ENCODE measurements around the gene DPP10. TPM values are rescaled to one million over a fixed set of nuclear protein-coding genes. Genes with fewer than 3 reads are reported as not detected.

DPP10 gene
- total and polyA plus RNA-seq, 2 of the 13 experiments (the other 11 are each of a cell fraction or from before 2014, with no cell fraction given) = 0.95 to 1.7 TPM

DNA sequence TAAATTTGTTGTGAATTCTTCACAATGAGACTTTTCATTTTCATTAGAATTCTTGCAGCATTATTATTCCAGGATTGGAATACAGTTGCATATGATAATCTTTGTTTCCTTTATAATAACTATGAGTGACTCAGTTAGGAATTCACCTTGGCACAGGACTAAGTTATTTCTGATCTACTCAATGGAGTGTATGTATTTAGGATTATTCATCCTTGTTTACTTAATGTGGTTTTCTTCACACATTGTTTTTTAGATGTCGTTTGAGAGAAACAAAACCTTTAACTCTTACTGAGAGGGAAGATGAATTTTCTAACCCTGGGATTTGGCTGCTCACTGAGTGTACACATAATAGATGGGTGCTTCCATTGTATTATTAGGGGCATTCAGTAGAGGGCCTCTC is 970.1 kb downstream of the DPP10 start (continued):
- TF ChIP-seq, protein P1, sequence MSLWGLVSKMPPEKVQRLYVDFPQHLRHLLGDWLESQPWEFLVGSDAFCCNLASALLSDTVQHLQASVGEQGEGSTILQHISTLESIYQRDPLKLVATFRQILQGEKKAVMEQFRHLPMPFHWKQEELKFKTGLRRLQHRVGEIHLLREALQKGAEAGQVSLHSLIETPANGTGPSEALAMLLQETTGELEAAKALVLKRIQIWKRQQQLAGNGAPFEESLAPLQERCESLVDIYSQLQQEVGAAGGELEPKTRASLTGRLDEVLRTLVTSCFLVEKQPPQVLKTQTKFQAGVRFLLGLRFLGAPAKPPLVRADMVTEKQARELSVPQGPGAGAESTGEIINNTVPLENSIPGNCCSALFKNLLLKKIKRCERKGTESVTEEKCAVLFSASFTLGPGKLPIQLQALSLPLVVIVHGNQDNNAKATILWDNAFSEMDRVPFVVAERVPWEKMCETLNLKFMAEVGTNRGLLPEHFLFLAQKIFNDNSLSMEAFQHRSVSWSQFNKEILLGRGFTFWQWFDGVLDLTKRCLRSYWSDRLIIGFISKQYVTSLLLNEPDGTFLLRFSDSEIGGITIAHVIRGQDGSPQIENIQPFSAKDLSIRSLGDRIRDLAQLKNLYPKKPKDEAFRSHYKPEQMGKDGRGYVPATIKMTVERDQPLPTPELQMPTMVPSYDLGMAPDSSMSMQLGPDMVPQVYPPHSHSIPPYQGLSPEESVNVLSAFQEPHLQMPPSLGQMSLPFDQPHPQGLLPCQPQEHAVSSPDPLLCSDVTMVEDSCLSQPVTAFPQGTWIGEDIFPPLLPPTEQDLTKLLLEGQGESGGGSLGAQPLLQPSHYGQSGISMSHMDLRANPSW (CRISPR knock-in tag; IDR thresholded peaks at IDR 0.05; ENCODE audit: borderline replicate concordance) = no peak
- TF ChIP-seq, protein P2, sequence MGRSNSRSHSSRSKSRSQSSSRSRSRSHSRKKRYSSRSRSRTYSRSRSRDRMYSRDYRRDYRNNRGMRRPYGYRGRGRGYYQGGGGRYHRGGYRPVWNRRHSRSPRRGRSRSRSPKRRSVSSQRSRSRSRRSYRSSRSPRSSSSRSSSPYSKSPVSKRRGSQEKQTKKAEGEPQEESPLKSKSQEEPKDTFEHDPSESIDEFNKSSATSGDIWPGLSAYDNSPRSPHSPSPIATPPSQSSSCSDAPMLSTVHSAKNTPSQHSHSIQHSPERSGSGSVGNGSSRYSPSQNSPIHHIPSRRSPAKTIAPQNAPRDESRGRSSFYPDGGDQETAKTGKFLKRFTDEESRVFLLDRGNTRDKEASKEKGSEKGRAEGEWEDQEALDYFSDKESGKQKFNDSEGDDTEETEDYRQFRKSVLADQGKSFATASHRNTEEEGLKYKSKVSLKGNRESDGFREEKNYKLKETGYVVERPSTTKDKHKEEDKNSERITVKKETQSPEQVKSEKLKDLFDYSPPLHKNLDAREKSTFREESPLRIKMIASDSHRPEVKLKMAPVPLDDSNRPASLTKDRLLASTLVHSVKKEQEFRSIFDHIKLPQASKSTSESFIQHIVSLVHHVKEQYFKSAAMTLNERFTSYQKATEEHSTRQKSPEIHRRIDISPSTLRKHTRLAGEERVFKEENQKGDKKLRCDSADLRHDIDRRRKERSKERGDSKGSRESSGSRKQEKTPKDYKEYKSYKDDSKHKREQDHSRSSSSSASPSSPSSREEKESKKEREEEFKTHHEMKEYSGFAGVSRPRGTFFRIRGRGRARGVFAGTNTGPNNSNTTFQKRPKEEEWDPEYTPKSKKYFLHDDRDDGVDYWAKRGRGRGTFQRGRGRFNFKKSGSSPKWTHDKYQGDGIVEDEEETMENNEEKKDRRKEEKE (IDR thresholded peaks at IDR 0.05) = no peak
- no peak for TF ChIP-seq ATM (IDR thresholded peaks at IDR 0.05; ENCODE audit: borderline replicate concordance)
- TF ChIP-seq ZNF781 (CRISPR knock-in tag; IDR thresholded peaks at IDR 0.05; ENCODE audit: borderline replicate concordance, not compliant biosample characterization) = no peak

DNA sequence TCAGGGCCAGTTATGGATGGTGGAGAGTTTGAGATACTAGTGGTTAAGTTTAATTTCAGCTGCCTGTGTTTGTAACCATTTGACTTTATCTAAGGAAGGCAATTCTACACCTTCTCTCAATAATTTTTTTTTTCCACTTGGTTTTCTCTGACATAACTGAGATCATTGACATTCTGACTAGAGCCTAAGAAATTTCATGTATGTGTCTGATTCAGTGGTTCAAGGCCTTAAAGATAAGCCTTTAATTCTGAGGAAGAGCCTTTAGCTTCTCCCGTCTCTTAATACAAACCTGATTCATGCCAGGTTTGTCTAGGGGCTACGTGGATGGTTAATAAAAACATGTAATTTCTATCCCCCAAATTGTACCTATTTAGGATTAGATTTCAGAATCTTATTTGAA is 971.4 kb downstream of the DPP10 start:
- no peak overlapping the region for H3K9ac ChIP-seq (ENCODE audit: insufficient read depth, low read depth, low read length)
- intact Hi-C loops (cut with micrococcal nuclease; ENCODE audit: unreplicated experiment) (no loop called here), in situ Hi-C loops (cut with HindIII; ENCODE audit: extremely low pct_ligation_motif_present, low pct_unique_long_range_greater_than_20kb) (no loop called here)
- H3K27ac ChIP-seq (ENCODE audit: extremely low read length, insufficient read depth, low read length) = no peak overlapping the region
- H2AFZ ChIP-seq (ENCODE audit: low read length) = no peak overlapping the region
- no peaks in the 10 kb centered on the region for H3K36me3 ChIP-seq (replicated peaks in 1 of 2; ENCODE audit: control insufficient read depth in 1 of 2, insufficient read depth in 2 of 2, low read length in 2 of 2)
- DNase-seq (ENCODE audit: low spot score) = no peak
- H3K9me3 ChIP-seq (ENCODE audit: low read length) = peaks cover 93% of the 10 kb centered on the region
- ATAC-seq = no peak
- no peak for FAIRE-seq
- no peaks in the 10 kb centered on the region for H3K4me1 ChIP-seq (ENCODE audit: insufficient read depth, low read length)
- H4K20me1 ChIP-seq (ENCODE audit: insufficient read depth, low read length) = no peaks in the 10 kb centered on the region
- BruUV-seq (replicated peaks) = no TSS peak
- H3K4me3 ChIP-seq (replicated peaks in 1 of 3; ENCODE audit: insufficient read depth in 1 of 3, low read depth in 2 of 3, low read length in 3 of 3) = no peak overlapping the region
- no peaks in the 10 kb centered on the region for H3K79me2 ChIP-seq (ENCODE audit: insufficient read depth, low read length)
- H3K27me3 ChIP-seq (ENCODE audit: control insufficient read depth in 1 of 2, insufficient read depth in 2 of 2, low read length in 2 of 2) = no peaks in the 10 kb centered on the region
- no peak for TF ChIP-seq ZEB1 (IDR thresholded peaks at IDR 0.05; ENCODE audit: insufficient replicate concordance, low read depth)
- TF ChIP-seq, protein P3, sequence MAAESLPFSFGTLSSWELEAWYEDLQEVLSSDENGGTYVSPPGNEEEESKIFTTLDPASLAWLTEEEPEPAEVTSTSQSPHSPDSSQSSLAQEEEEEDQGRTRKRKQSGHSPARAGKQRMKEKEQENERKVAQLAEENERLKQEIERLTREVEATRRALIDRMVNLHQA (CRISPR knock-in tag; IDR thresholded peaks at IDR 0.05) = no peak
- TF ChIP-seq, protein P4, sequence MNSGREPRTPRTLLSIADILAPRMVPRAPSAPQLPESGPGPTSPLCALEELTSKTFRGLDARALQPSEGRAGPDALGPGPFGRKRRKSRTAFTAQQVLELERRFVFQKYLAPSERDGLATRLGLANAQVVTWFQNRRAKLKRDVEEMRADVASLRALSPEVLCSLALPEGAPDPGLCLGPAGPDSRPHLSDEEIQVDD (CRISPR knock-in tag; IDR thresholded peaks at IDR 0.05; ENCODE audit: borderline replicate concordance) = no peak
- no peak for TF ChIP-seq IRX3 (CRISPR knock-in tag; IDR thresholded peaks at IDR 0.05; ENCODE audit: borderline replicate concordance, low read depth)
- no peak for TF ChIP-seq RFX5 (IDR thresholded peaks at IDR 0.05; ENCODE audit: low read depth, low read length)
- TF ChIP-seq, protein P5, sequence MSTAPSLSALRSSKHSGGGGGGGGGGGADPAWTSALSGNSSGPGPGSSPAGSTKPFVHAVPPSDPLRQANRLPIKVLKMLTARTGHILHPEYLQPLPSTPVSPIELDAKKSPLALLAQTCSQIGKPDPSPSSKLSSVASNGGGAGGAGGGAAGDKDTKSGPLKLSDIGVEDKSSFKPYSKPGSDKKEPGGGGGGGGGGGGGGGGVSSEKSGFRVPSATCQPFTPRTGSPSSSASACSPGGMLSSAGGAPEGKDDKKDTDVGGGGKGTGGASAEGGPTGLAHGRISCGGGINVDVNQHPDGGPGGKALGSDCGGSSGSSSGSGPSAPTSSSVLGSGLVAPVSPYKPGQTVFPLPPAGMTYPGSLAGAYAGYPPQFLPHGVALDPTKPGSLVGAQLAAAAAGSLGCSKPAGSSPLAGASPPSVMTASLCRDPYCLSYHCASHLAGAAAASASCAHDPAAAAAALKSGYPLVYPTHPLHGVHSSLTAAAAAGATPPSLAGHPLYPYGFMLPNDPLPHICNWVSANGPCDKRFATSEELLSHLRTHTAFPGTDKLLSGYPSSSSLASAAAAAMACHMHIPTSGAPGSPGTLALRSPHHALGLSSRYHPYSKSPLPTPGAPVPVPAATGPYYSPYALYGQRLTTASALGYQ (CRISPR knock-in tag; IDR thresholded peaks at IDR 0.05) = no peak
- no peak overlapping the region for H3K4me2 ChIP-seq (ENCODE audit: low read depth, low read length)
- POLR2A ChIA-PET = no interaction called here
- 63% methylated on average over 2 of the region's 2 CpGs for WGBS (ENCODE audit: low lambda C conversion rate)
- CTCF ChIA-PET (ENCODE audit: low intra/inter-chr PET ratio, low total read pairs) = no interaction called here

Data from HepG2 (cell line).